Measurements from ENCODE around the gene HYOU1.

GRCh38 chr11:119085437-119085847 is 28.4 kb upstream of the HYOU1 start:
- no peak for TF ChIP-seq POLR2A (IDR thresholded peaks at IDR 0.05)
- TF ChIP-seq CTCF (IDR thresholded peaks at IDR 0.05 in 8 of 11, conservative IDR thresholded peaks at IDR 0.05 in 3 of 11): no peak
- TF ChIP-seq POLR2AphosphoS5 (IDR thresholded peaks at IDR 0.05): no peak
